Stomach (tissue), 9 donors: Measurements from ENCODE around the gene ZFAND4. TPM values are rescaled to one million over a fixed set of nuclear protein-coding genes. Genes with fewer than 3 reads are reported as not detected.
A peak's percentile ranks its signal among the peaks of the same experiment; 100 is the strongest.
"Not testable (repeated sequence)": the region's sequence is repeated elsewhere in the genome, so short reads cannot be mapped to it uniquely, and the experiment has no call there.

ENCODE experiments used
- DNase-seq, 2 donors: peaks; one replicate each; pipeline versions ENCODE4 v3.0.0 to v3.0.0-alpha.2; 2013 to 2019
- H3K27ac ChIP-seq, 5 donors: fragments of 200-600 bp in 4 of 5; sonication (generic) in 4 of 5; one replicate each; pipeline ENCODE4 v1.5.1; 2013 to 2019; ENCODE audit warnings: mild to moderate bottlenecking in 1 of 5, moderate library complexity in 1 of 5
- H3K27me3 ChIP-seq, 3 donors: fragments of 200-600 bp; sonication (generic); one replicate each; pipeline ENCODE4 v1.5.1; 2017 to 2019; ENCODE audit warnings: mixed run types in 1 of 3
- H3K36me3 ChIP-seq, 4 donors: fragments of 200-600 bp; sonication (generic); 1 replicate in 3 of 4; 2 replicates in 1 of 4; pipeline ENCODE4 v1.5.1; 2016 to 2019
- H3K4me1 ChIP-seq, 4 donors: fragments of 200-600 bp; sonication (generic); one replicate each; pipeline ENCODE4 v1.5.1; 2016 to 2019
- H3K4me3 ChIP-seq, 4 donors: fragments of 200-600 bp; sonication (generic) in 3 of 4; one replicate each; pipeline ENCODE4 v1.5.1; 2016 to 2019; ENCODE audit warnings: mild to moderate bottlenecking in 1 of 4
- H3K9me3 ChIP-seq, 4 donors: fragments of 200-600 bp; sonication (generic); one replicate each; pipeline ENCODE4 v1.5.1; 2016 to 2019
- CTCF ChIP-seq, 7 experiments: fragments of 450-650 bp in 4 of 7; fragments of 200-600 bp in 3 of 7; sonication (generic) in 3 of 7; IDR thresholded peaks; one replicate each; pipeline ENCODE4 v1.5.1; 2016 to 2019; ENCODE audit warnings: antibody characterized with exemption in 7 of 7, control low read depth in 2 of 7, mild to moderate bottlenecking in 1 of 7
- EP300 ChIP-seq: sonication (generic); formaldehyde crosslinking; IDR thresholded peaks from one replicate; pipeline ENCODE4 v1.6.1; 2017; ENCODE audit warnings: antibody characterized with exemption
- POLR2A ChIP-seq, 4 donors: fragments of 450-650 bp; IDR thresholded peaks; one replicate each; pipeline ENCODE4 v1.6.1; 2016; ENCODE audit warnings: antibody characterized with exemption in 4 of 4, control low read depth in 2 of 4, mild to moderate bottlenecking in 1 of 4, moderate library complexity in 1 of 4
- POLR2AphosphoS5 ChIP-seq, 3 donors: sonication (generic); formaldehyde crosslinking; IDR thresholded peaks; one replicate each; pipeline ENCODE4 v1.6.1; 2016; ENCODE audit warnings: antibody characterized with exemption in 3 of 3
- WGBS, 5 donors: extraction: QIAGEN DNeasy Blood & Tissue Kit in 3 of 5; methylation state at CpG; one replicate each; pipeline versions ENCODE4 v1.1.5 to v1.1.7; 2013 to 2018; 5-methylcytosine and 5-hydroxymethylcytosine counted together
- intact Hi-C: fragments of 100-400 bp; cut with DNase I; formaldehyde crosslinking; loops from one replicate; pipeline ENCODE4 v1.15.1; 2023; ENCODE audit warnings: low total_unique reads
- polyA plus RNA-seq, 3 donors: library from polyadenylated mRNA; stranded (reverse); fragments of 200-250 nt; gene quantifications; one replicate each; pipeline ENCODE4 v1.2.3, GENCODE V29; 2013
- total RNA-seq, 5 donors: library from RNA; depleted of rRNA; stranded (reverse); fragments of >200 nt; gene quantifications; one replicate each; pipeline versions ENCODE4 v1.1.0 to v1.2.3, GENCODE V29; 2014 to 2016
- donor health status: healthy with polysubstance abuse.
- donor health status: Bipolar disorder and iron deficiency.
- donor health status: healthy.

ZFAND4 gene
- total and polyA plus RNA-seq, 8 donors, result 3.2 to 179 (median 7.0) TPM

- WGBS, 5 donors, result 88 to 91% (median 88%) methylated on average over 8 of the region's 8 CpGs
- TF ChIP-seq POLR2A (IDR thresholded peaks at IDR 0.05) (no peak), CTCF (IDR thresholded peaks at IDR 0.05) (no peak), POLR2AphosphoS5 (IDR thresholded peaks at IDR 0.05) (no peak), EP300 (no peak)
- intact Hi-C loops, result no loop called here
Observed at GRCh38 chr10:45675388-45675787, 2.8 kb upstream of the ZFAND4 start.

DNA sequence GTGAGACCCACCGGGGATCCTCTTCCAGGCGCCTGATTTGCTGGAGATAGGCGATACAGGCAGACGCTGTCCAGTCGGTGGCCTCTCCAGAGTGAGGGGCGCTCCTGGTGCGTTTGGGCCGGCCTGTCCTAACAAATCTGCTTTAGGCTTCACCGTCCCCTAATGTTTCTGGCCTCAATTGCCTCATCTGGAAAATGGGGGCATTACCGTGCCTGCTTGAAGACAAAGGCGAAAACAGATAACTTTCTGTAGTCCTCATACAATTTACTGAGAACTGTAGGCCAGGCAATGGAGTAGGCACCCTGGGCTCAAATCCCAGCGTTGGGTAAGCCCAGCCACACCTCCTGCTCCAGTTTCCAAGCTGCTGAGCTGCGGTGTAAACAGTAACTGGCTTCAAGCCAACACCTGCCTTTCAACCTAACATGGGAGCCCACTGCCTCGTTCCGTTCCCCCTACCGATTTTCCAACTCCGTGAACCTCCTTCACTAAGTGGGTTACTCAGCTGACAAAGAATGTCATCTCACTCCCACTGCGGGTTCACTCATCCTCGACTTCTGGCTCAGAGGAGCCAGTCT lies 589 bp upstream of the ZFAND4 start:
- peak overlapping the region; percentile 66 to 77 (median 68) for H3K4me3 ChIP-seq
- H3K27ac ChIP-seq, result peak overlapping the region; percentile 83 to 94 (median 89)
- H3K4me1 ChIP-seq, result peaks cover 3 to 31% (median 20%) of the 10 kb centered on the region in 4 donors
- intact Hi-C loops, result no loop called here
- no peak for TF ChIP-seq POLR2AphosphoS5 (IDR thresholded peaks at IDR 0.05)
- no peak for TF ChIP-seq CTCF (IDR thresholded peaks at IDR 0.05)
- no peak for TF ChIP-seq EP300
- no peak for TF ChIP-seq POLR2A (IDR thresholded peaks at IDR 0.05)
- peak in 1 of 2 donors; percentile 73 for DNase-seq
- 42 to 44% (median 43%) methylated on average over 17 to 19 of the region's 19 CpGs for WGBS, 5 donors
- H3K9me3 ChIP-seq, result no peaks in the 10 kb centered on the region
- no peaks in the 10 kb centered on the region for H3K36me3 ChIP-seq
- H3K27me3 ChIP-seq, result no peaks in the 10 kb centered on the region

More at GRCh38 chr10:45675388-45675787, 2.8 kb upstream of the ZFAND4 start:
- peaks cover 3 to 21% (median 16%) of the 10 kb centered on the region in 4 donors for H3K4me1 ChIP-seq
- H3K27me3 ChIP-seq, result no peaks in the 10 kb centered on the region
- no peak overlapping the region for H3K4me3 ChIP-seq
- H3K9me3 ChIP-seq, result no peaks in the 10 kb centered on the region
- DNase-seq, result no peak
- no peak overlapping the region for H3K27ac ChIP-seq
- H3K36me3 ChIP-seq, result no peaks in the 10 kb centered on the region

DNA sequence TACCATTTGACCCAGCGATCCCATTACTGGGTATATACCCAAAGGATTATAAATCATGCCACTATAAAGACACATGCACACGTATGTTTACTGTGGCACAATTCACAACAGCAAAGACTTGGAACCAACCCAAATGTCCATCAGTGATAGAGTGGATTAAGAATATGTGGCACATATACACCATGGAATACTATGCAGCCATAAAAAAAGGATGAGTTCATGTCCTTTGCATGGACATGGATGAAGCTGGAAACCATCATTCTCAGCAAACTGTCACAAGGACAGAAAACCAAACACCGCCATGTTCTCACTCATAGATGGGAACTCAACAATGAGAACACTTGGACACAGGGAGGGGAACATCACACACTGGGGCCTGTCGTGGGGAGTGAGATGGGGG lies 1.3 kb downstream of the ZFAND4 start:
- peak overlapping the region in 3 of 4 donors; percentile 66 to 77 (median 68) for H3K4me3 ChIP-seq

GRCh38 chr10:45669897-45670296 lies 2.7 kb downstream of the ZFAND4 start:
- H3K27me3 ChIP-seq, H3K9me3 ChIP-seq, H3K27ac ChIP-seq, DNase-seq, H3K4me3 ChIP-seq, H3K36me3 ChIP-seq, intact Hi-C loops: not testable (repeated sequence)
- peaks cover 3 to 31% (median 20%) of the 10 kb centered on the region in 4 donors for H3K4me1 ChIP-seq
- WGBS, 5 donors, result 79 to 91% (median 80%) methylated on average over 3 of the region's 3 CpGs

More for the DNA sequence above, 1.3 kb downstream of the ZFAND4 start:
- intact Hi-C loops, H3K27ac ChIP-seq, DNase-seq, H3K9me3 ChIP-seq, H3K27me3 ChIP-seq, H3K36me3 ChIP-seq: not testable (repeated sequence)
- WGBS, 5 donors, result 88 to 92% (median 89%) methylated on average over 4 of the region's 4 CpGs
- H3K4me1 ChIP-seq, result peaks cover 3 to 31% (median 20%) of the 10 kb centered on the region in 4 donors

- no peak for DNase-seq
- Histone ChIP-seq H3K27me3 (no peaks in the 10 kb centered on the region), H3K27ac (no peak overlapping the region), H3K4me3 (no peak overlapping the region), H3K9me3 (peaks cover 0 to 13% (median 3%) of the 10 kb centered on the region in 4 donors), H3K4me1 (no peaks in the 10 kb centered on the region), H3K36me3 (peaks cover 0 to 21% (median 16%) of the 10 kb centered on the region in 4 donors)
- TF ChIP-seq POLR2AphosphoS5 (IDR thresholded peaks at IDR 0.05) (no peak), POLR2A (IDR thresholded peaks at IDR 0.05) (no peak), EP300 (no peak), CTCF (IDR thresholded peaks at IDR 0.05) (no peak)
- 89 to 97% (median 95%) methylated on average over 2 of the region's 2 CpGs for WGBS, 5 donors
- intact Hi-C loops, result no loop called here
Observed at GRCh38 chr10:45660876-45661411, 11.6 kb downstream of the ZFAND4 start.
